HTR-8/SVneo (cell line): ENCODE measurements around the gene ATG14.
"Not testable (repeated sequence)": the region's sequence is repeated elsewhere in the genome, so short reads cannot be mapped to it uniquely, and the experiment has no call there.

Experiments used
- DNase-seq: peaks from one replicate; pipeline ENCODE4 v3.0.0; 2011; ENCODE audit warnings: low spot score, mixed read lengths; ENCODE audit not compliant: insufficient read length
- FAIRE-seq: peaks from 2 replicates; lab custom pipeline; 2011; peaks lifted over from hg19 to GRCh38; lab: Jason Lieb, UNC

Gene ATG14

GRCh38 chr14:55411426-55412389 lies at the start of gene ATG14:
Gene ATG14, minus strand, starts transcription at chr14:55411830. Its CDS starts 8 bp downstream, at chr14:55411822.
- FAIRE-seq, result peak; percentile 86
- peak; percentile 95 for DNase-seq

- peak; percentile 83 for FAIRE-seq
- DNase-seq, result peak; percentile 28
These were observed 47.3 kb upstream of the ATG14 start for GRCh38 chr14:55458800-55459515.

- peak; percentile 92 for FAIRE-seq
These were observed 45.9 kb upstream of the ATG14 start for GRCh38 chr14:55457496-55457895.

GRCh38 chr14:55456411-55456810 lies 44.8 kb upstream of the ATG14 start:
- FAIRE-seq, DNase-seq: not testable (repeated sequence)

More at GRCh38 chr14:55457496-55457895, 45.9 kb upstream of the ATG14 start:
- no peak for DNase-seq

DNA sequence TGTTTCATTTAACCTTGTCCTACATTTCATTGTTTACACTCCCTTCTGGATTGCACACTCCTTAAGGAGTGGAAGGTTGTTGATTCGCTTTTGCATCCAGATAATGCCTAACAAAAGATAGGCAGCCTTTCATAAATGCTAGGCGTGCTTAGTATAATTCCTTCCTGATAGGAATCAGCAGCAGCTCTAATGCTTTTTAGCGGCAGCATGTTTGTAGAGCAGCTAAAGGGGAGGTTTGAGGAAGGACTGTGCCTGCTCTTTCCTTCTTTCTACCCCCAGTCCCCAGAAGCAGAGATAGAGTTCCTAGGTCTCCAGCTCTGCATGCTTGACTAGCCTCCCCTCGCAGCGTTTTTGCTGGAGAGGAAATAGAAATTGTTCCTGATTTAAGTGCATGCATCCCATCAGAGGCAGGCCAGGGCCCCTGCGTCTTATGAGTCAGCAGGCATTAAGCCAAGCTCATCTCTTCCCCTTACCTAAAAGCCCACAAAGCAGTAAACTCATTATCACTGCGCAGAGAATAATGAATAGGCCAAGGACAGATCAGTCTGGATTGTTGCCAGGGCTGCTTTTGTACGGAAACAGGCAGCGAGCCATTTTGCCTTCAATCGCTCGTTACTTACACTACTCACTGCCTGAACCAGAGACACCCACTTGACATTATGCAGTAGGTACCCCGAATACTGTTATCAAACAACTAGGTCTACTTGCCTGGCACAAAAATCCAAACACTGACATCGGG lies 42.8 kb upstream of the ATG14 start:
- peak; percentile 86 for DNase-seq
- FAIRE-seq, result peak; percentile 95

- no peak for DNase-seq
- no peak for FAIRE-seq
These were observed 40.3 kb upstream of the ATG14 start for GRCh38 chr14:55451950-55452349.

- no peak for DNase-seq
- FAIRE-seq, result no peak
These were observed 39.8 kb upstream of the ATG14 start for GRCh38 chr14:55451398-55451797.

DNA sequence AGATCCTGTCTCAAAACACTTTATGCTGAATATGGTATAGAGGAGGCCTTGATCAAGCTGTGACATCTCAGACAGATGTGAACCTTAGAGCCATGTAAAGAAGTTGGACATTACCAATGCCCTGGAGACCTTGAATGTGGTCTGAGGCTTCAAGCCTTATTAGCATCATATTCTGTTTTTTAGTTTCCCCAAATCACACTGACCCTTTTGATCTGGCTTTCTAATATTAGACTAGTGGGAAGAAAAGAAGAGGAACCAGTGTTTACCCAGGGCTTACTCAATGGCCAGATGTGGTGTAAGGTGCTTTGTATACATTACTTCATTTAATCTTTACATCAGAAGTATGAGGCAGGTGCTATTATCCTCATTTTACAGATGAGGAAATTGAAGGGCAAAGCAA lies 39.4 kb upstream of the ATG14 start:
- no peak for DNase-seq

GRCh38 chr14:55450539-55450938 lies 38.9 kb upstream of the ATG14 start:
- FAIRE-seq (no peak), DNase-seq (no peak)

More for the DNA sequence above, 39.4 kb upstream of the ATG14 start:
- no peak for FAIRE-seq

DNA sequence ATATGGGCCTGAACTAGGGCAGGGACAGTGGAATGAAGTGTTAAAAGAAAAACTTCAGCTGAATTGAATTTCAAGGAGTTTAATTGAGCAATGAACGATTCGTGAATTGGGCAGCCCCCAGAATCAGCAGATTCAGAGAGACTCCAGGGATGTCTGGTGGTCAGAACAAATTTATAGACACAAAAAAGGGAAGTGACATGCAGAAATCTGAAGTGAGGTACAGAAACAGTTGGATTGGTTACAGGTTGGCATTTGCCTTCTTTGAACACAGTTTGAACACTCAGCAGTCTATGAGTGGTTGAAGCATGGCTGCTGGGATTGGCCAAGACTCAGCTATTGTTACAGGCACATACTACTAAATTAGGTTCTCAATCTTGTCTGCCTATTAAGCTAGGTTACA lies 38.5 kb upstream of the ATG14 start:
- no peak for DNase-seq
- peak; percentile 13 for FAIRE-seq

GRCh38 chr14:55449116-55449515 lies 37.5 kb upstream of the ATG14 start:
- DNase-seq (no peak), FAIRE-seq (no peak)

DNA sequence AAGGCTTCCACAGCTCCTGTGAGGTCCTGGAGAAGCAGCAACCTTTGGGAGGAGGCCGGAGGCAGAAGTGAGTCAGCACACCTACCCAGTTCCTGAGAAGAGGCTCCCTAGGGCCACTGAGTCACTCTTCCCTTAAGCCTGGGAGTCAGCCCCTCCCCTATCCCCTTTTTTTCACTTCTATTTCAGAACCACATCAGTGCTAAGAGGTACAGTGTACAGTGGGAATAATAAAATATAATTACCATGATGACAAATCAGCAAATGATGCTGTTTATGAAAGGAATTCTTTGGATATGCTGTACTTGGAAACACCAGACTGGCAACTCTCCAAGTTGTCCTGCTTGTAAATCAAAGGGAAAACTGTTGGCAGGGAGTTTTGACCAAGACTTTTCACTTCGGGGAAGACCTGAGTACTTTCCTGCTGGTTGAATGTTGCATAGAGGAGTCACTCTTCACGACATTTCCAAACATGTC lies 36.5 kb upstream of the ATG14 start:
- peak; percentile 81 for FAIRE-seq
- DNase-seq, result peak; percentile 94

DNA sequence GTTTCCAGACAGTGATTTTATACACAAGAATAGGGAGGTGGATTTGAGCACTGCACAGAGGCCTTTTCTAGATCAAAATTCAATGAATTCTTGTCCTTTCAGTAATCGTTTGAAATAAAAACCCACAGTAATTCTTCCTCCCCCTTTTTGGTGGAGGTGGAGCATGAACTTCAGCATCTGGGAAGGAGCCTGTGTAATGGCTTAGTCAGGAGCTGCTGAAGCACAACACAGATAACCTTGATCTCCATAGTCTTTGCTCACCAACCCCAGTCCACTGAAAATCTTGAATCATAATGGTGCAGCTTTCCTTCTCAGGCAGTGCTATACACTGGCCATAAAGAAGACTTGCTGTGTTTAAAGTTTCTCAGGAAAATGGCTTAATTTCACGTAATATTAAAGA lies 35.2 kb upstream of the ATG14 start:
- DNase-seq, result peak; percentile 67
- FAIRE-seq, result peak; percentile 81

GRCh38 chr14:55446127-55446736 lies 34.6 kb upstream of the ATG14 start:
- FAIRE-seq, result peak; percentile 74

GRCh38 chr14:55441286-55441685 lies 29.7 kb upstream of the ATG14 start:
- DNase-seq (no peak), FAIRE-seq (no peak)

More at GRCh38 chr14:55446127-55446736, 34.6 kb upstream of the ATG14 start:
- peak; percentile 81 for DNase-seq

DNA sequence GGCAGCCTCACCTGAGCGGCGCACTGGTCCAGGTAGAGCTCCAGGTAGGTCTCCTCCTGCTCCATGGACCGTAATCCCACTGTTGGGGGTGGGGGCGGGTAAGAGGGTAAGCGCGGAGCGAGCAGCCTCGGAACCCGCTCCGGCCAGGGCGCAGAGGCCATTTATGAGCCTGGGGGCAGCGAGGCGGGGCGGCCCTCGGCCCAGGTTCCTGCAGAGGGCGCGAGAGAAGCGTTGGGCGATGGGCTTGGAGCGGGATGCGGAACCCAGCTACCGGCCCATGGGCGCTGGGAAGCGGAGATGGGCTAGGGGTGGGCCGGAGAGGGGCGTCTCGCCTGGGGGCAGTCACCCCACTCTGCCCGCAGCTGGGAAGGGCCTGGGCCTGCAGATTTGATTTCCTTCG lies 28.8 kb upstream of the ATG14 start, which contains the start of gene TBPL2:
Gene TBPL2, minus strand, starts transcription at position 232 of the 400 bp plus-strand sequence. Its CDS starts 167 bp downstream, at position 65.
- FAIRE-seq, result no peak

DNA sequence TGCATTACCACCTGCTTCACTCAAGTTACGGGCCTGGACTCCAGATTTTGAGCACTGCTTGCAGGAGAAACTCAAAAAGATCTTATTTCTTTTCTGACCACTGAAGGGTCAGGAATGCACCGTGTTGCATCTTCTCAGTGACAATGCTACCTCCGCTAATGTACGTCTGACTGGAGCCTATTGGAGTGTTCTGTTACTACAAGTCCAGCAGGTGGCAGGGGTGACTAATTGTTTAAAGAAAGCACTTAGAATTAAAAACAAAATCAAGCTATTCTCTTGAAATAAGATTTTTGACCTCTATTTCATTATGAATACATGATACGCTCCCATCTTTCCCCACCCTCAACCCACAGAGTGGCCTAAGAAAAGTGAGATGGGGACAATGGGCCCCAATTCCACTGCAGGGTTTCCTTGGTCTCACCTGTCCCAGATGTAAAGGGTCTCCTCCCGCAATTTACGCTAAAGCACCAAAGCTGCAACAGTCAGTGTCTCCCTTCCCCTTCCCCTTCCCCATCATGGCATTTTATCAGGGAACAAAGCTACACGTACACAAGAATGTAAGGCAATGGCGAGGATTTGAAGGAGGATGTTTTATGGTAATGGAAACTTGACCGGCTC lies 26.5 kb upstream of the ATG14 start:
- DNase-seq (peak; percentile 75), FAIRE-seq (peak; percentile 96)

More for the DNA sequence above, 28.8 kb upstream of the ATG14 start, which contains the start of gene TBPL2:
- DNase-seq, result no peak

- DNase-seq (no peak), FAIRE-seq (peak; percentile 94)
These were observed 25.3 kb upstream of the ATG14 start for GRCh38 chr14:55436931-55437330.

- DNase-seq, result no peak
These were observed 24.9 kb upstream of the ATG14 start for GRCh38 chr14:55436519-55436918.

More at GRCh38 chr14:55436519-55436918, 24.9 kb upstream of the ATG14 start:
- FAIRE-seq, result no peak
